Loucy (cell line): ENCODE results near the gene HDHD3.
"Not testable (repeated sequence)": the region's sequence is repeated elsewhere in the genome, so short reads cannot be mapped to it uniquely, and the experiment has no call there.

Experiments
- H2AFZ ChIP-seq: fragments of 200-600 bp; sonication (generic); 2 replicates; pipeline ENCODE4 v1.6.0; 2016; ENCODE audit warnings: antibody characterized with exemption, mild to moderate bottlenecking, low read length, moderate library complexity
- H3F3A ChIP-seq: fragments of 200-600 bp; 2 replicates; pipeline ENCODE4 v1.6.0; 2016; ENCODE audit warnings: antibody characterized with exemption, low read depth, mild to moderate bottlenecking
- H3K27me3 ChIP-seq: fragments of 200-600 bp; sonication (generic); 2 replicates; pipeline ENCODE4 v1.6.1; 2014; ENCODE audit warnings: low read length, mild to moderate bottlenecking; ENCODE audit not compliant: insufficient read depth, poor library complexity, severe bottlenecking
- H3K36me3 ChIP-seq: fragments of 200-600 bp; sonication (generic); 2 replicates; pipeline ENCODE4 v1.6.1; 2016; ENCODE audit warnings: low read length; ENCODE audit not compliant: insufficient read depth
- H3K4me1 ChIP-seq: fragments of 200-600 bp; sonication (generic); 2 replicates; pipeline ENCODE4 v1.5.1; 2014; ENCODE audit warnings: low read length, mild to moderate bottlenecking; ENCODE audit not compliant: insufficient read depth, poor library complexity, severe bottlenecking
- H3K4me2 ChIP-seq: fragments of 200-600 bp; sonication (generic); 2 replicates; pipeline ENCODE4 v1.6.0; 2014; ENCODE audit warnings: antibody characterized with exemption, low read length, low read depth, mild to moderate bottlenecking; ENCODE audit not compliant: poor library complexity, severe bottlenecking
- H3K4me3 ChIP-seq: fragments of 200-600 bp; sonication (generic); 2 replicates; pipeline ENCODE4 v1.5.1; 2014; ENCODE audit warnings: low read length, mild to moderate bottlenecking, mixed read lengths; ENCODE audit not compliant: poor library complexity, severe bottlenecking
- H3K79me2 ChIP-seq: fragments of 200-600 bp; sonication (generic); 2 replicates; pipeline ENCODE4 v1.6.1; 2014; ENCODE audit warnings: low read length; ENCODE audit not compliant: insufficient read depth
- H3K9ac ChIP-seq: fragments of 200-600 bp; sonication (generic); 2 replicates; pipeline ENCODE4 v1.6.0; 2014; ENCODE audit warnings: mild to moderate bottlenecking, low read depth, low read length, moderate library complexity; ENCODE audit not compliant: poor library complexity, severe bottlenecking
- H3K9me2 ChIP-seq: fragments of 200-600 bp; sonication (generic); replicated peaks from 2 replicates; pipeline ENCODE4 v1.6.1; 2016; ENCODE audit warnings: low read depth, low read length, mixed read lengths
- H3K9me3 ChIP-seq: fragments of 200-600 bp; sonication (generic); 2 replicates; pipeline ENCODE4 v1.6.1; 2014; ENCODE audit warnings: mild to moderate bottlenecking, antibody characterized with exemption, low read length, low read depth; ENCODE audit not compliant: insufficient read depth
- H4K20me1 ChIP-seq: fragments of 200-600 bp; sonication (generic); 2 replicates; pipeline ENCODE4 v1.6.0; 2014; ENCODE audit warnings: antibody characterized with exemption, low read length, mild to moderate bottlenecking; ENCODE audit not compliant: insufficient read depth, poor library complexity, severe bottlenecking
- CTCF ChIP-seq: fragments of 200-600 bp; sonication (generic); conservative IDR thresholded peaks from 2 replicates; pipeline ENCODE4 v1.5.1; 2014; ENCODE audit warnings: mild to moderate bottlenecking, antibody characterized with exemption, low read length
- EZH2phosphoT487 ChIP-seq: fragments of 200-600 bp; IDR thresholded peaks from 2 replicates; pipeline ENCODE4 v1.6.1; 2018; ENCODE audit warnings: antibody characterized with exemption, mild to moderate bottlenecking, moderate library complexity, borderline replicate concordance

HDHD3 gene

DNA sequence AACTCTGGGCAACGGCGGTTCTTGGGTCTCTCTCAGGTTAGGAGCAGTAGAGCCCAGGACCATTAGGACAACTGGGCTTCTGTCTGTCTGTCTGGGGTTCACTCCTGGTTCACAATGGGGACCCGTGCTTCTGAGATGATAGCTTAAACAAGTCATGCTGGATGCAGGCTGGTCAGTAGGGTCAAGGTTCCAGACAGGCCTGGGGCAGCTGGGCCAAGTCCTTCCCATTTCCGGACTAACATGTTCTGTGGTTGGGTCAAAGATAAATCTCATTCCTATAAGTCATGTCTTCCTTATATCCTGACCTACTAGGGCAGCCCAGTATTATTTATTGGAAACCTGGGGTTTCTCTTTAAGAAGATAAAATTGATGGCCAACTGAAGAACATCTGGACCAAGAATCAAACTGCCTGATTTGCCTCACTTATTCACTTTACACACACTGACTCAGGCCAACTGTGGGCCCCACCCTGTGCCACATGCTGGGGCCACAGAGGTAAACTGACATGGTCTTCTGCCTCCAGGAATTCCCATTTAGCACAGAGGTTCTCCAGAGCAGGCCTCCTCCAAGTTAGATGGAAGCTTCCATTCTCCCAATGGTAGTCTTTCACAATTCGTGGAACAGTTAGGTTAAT is 8.3 kb downstream of the HDHD3 start:
- Histone ChIP-seq H3K9me2 (no peaks in the 10 kb centered on the region), H3K4me1 (no peaks in the 10 kb centered on the region), H3K9me3 (no peaks in the 10 kb centered on the region), H4K20me1 (no peaks in the 10 kb centered on the region), H3K79me2 (no peaks in the 10 kb centered on the region), H3K36me3 (no peaks in the 10 kb centered on the region), H3K4me3 (no peak overlapping the region), H3K9ac (no peak overlapping the region), H3F3A (no peaks in the 10 kb centered on the region), H3K4me2 (no peak overlapping the region), H3K27me3 (no peaks in the 10 kb centered on the region), H2AFZ (no peak overlapping the region)
- no peak for TF ChIP-seq EZH2phosphoT487
- TF ChIP-seq CTCF, result no peak

- H4K20me1 ChIP-seq, H3K4me1 ChIP-seq, H3K9ac ChIP-seq, H3K4me3 ChIP-seq, H3F3A ChIP-seq, H3K36me3 ChIP-seq, H3K79me2 ChIP-seq, H3K9me3 ChIP-seq, H3K4me2 ChIP-seq, H3K9me2 ChIP-seq, H3K27me3 ChIP-seq: not testable (repeated sequence)
- H2AFZ ChIP-seq, result peak overlapping the region; percentile 43; the same call in 1 of the 2 replicates
Measured at GRCh38 chr9:113365652-113366051, 11.1 kb downstream of the HDHD3 start.

DNA sequence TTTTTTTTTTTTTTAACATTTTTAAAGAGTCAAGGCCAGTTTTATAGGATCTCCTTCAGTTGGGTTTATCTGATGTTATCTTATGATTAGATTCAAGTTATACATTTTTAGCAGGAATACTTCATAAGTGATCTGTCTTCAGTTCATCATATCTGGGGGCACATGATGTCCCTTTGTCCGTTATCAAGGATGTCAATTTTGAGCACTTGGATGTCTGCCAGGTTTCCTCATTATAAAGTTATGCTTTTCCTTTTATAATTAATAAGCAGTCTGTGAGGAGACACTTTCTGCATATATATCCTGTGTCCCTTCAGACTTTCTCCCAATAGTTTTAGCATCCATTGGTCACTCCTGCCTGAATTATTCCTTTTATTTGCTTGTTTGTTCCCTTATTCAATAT is 11.8 kb downstream of the HDHD3 start:
- Histone ChIP-seq H3K36me3 (no peaks in the 10 kb centered on the region), H4K20me1 (no peaks in the 10 kb centered on the region), H3F3A (no peaks in the 10 kb centered on the region), H2AFZ (no peak overlapping the region; the same call in 1 of the 2 replicates), H3K4me1 (no peaks in the 10 kb centered on the region), H3K4me3 (no peak overlapping the region), H3K79me2 (no peaks in the 10 kb centered on the region), H3K4me2 (no peak overlapping the region), H3K9me2 (no peaks in the 10 kb centered on the region), H3K9ac (no peak overlapping the region), H3K9me3 (no peaks in the 10 kb centered on the region), H3K27me3 (no peaks in the 10 kb centered on the region)
- TF ChIP-seq CTCF, result no peak
- no peak for TF ChIP-seq EZH2phosphoT487

DNA sequence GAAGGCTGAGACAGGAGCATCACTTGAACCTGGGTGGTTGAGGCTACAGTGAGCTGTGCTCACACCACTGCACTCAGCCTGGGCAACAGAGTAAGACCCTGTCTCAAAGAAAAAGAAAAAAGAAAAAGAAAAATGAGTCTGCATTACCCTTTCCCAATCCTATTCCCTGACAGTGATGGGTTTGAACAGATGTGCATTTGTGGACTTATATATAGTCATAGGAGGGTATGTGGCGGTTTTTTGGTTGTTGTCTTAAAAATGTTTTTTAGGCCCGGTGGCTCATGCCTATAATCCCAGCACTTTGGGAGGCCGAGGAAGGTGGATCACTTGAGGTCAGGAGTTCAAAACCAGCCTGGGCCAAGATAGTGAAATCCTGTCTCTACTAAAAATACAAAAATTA is 13.4 kb downstream of the HDHD3 start:
- H4K20me1 ChIP-seq, result no peaks in the 10 kb centered on the region
- no peak overlapping the region for H3K9ac ChIP-seq
- H3K79me2 ChIP-seq, result no peaks in the 10 kb centered on the region
- H3K4me1 ChIP-seq, result no peaks in the 10 kb centered on the region
- no peak for TF ChIP-seq EZH2phosphoT487
- no peak for TF ChIP-seq CTCF
- H2AFZ ChIP-seq, result no peak overlapping the region
- H3F3A ChIP-seq, result no peaks in the 10 kb centered on the region
- H3K9me2 ChIP-seq, result no peaks in the 10 kb centered on the region
- H3K4me3 ChIP-seq, result no peak overlapping the region
- H3K9me3 ChIP-seq, result no peaks in the 10 kb centered on the region
- H3K27me3 ChIP-seq, result no peaks in the 10 kb centered on the region
- no peak overlapping the region for H3K4me2 ChIP-seq
- H3K36me3 ChIP-seq, result no peaks in the 10 kb centered on the region
